ENCODE results near the gene PRKRA. TPM values are rescaled to one million over a fixed set of nuclear protein-coding genes. Genes with fewer than 3 reads are reported as not detected.

Gene PRKRA
- total and polyA plus RNA-seq, 9 of the 15 experiments (the other 6 are each of a cell fraction or from before 2014, with no cell fraction given), result 14.1 to 78.1 (median 52.3) TPM

DNA sequence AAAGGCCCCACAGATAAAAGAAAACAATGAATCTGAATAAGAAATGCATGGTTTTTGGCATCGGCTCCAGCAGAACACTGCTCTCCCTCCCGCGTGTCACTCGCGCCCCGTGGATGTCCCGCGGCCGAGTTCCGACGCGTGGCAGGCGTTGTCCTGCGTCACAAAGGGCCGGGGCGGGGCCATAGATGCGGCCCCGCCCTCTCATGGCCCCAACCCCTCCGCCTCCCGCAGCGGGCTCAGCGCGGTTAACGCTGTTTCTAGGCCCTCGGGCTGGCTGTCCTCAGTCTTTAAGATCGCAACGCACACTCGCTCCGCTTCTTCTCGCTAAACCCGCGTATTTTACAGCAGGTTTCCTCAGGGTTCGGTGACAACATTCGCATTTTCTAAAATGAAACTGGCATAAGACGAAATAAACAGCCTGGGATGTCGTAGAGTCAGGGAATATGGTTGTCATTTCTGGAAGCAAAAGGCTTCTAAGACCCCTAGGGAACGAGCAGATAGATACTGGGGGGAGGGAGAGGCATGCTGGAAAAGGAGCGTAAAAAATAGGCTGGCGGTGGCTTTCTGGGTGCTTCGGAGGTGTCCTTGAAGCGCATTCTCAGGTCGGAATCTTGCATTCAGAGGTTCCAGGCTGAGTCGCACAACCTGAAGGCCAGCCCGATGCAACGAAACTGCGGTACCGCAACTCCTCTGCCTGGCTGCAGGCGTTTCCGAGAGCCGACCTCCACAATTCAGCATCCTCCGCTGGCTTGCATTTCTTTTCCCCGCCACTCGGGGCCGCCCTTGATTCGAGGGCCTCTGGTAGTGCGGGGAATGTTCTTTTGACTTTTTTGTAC is 27.7 kb upstream of the PRKRA start, which contains the start of gene FKBP7 (continued):
- TF ChIP-seq, protein P1, sequence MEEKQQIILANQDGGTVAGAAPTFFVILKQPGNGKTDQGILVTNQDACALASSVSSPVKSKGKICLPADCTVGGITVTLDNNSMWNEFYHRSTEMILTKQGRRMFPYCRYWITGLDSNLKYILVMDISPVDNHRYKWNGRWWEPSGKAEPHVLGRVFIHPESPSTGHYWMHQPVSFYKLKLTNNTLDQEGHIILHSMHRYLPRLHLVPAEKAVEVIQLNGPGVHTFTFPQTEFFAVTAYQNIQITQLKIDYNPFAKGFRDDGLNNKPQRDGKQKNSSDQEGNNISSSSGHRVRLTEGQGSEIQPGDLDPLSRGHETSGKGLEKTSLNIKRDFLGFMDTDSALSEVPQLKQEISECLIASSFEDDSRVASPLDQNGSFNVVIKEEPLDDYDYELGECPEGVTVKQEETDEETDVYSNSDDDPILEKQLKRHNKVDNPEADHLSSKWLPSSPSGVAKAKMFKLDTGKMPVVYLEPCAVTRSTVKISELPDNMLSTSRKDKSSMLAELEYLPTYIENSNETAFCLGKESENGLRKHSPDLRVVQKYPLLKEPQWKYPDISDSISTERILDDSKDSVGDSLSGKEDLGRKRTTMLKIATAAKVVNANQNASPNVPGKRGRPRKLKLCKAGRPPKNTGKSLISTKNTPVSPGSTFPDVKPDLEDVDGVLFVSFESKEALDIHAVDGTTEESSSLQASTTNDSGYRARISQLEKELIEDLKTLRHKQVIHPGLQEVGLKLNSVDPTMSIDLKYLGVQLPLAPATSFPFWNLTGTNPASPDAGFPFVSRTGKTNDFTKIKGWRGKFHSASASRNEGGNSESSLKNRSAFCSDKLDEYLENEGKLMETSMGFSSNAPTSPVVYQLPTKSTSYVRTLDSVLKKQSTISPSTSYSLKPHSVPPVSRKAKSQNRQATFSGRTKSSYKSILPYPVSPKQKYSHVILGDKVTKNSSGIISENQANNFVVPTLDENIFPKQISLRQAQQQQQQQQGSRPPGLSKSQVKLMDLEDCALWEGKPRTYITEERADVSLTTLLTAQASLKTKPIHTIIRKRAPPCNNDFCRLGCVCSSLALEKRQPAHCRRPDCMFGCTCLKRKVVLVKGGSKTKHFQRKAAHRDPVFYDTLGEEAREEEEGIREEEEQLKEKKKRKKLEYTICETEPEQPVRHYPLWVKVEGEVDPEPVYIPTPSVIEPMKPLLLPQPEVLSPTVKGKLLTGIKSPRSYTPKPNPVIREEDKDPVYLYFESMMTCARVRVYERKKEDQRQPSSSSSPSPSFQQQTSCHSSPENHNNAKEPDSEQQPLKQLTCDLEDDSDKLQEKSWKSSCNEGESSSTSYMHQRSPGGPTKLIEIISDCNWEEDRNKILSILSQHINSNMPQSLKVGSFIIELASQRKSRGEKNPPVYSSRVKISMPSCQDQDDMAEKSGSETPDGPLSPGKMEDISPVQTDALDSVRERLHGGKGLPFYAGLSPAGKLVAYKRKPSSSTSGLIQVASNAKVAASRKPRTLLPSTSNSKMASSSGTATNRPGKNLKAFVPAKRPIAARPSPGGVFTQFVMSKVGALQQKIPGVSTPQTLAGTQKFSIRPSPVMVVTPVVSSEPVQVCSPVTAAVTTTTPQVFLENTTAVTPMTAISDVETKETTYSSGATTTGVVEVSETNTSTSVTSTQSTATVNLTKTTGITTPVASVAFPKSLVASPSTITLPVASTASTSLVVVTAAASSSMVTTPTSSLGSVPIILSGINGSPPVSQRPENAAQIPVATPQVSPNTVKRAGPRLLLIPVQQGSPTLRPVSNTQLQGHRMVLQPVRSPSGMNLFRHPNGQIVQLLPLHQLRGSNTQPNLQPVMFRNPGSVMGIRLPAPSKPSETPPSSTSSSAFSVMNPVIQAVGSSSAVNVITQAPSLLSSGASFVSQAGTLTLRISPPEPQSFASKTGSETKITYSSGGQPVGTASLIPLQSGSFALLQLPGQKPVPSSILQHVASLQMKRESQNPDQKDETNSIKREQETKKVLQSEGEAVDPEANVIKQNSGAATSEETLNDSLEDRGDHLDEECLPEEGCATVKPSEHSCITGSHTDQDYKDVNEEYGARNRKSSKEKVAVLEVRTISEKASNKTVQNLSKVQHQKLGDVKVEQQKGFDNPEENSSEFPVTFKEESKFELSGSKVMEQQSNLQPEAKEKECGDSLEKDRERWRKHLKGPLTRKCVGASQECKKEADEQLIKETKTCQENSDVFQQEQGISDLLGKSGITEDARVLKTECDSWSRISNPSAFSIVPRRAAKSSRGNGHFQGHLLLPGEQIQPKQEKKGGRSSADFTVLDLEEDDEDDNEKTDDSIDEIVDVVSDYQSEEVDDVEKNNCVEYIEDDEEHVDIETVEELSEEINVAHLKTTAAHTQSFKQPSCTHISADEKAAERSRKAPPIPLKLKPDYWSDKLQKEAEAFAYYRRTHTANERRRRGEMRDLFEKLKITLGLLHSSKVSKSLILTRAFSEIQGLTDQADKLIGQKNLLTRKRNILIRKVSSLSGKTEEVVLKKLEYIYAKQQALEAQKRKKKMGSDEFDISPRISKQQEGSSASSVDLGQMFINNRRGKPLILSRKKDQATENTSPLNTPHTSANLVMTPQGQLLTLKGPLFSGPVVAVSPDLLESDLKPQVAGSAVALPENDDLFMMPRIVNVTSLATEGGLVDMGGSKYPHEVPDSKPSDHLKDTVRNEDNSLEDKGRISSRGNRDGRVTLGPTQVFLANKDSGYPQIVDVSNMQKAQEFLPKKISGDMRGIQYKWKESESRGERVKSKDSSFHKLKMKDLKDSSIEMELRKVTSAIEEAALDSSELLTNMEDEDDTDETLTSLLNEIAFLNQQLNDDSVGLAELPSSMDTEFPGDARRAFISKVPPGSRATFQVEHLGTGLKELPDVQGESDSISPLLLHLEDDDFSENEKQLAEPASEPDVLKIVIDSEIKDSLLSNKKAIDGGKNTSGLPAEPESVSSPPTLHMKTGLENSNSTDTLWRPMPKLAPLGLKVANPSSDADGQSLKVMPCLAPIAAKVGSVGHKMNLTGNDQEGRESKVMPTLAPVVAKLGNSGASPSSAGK (IDR thresholded peaks at IDR 0.05), result peak; percentile 90
- TF ChIP-seq POLR2AphosphoS2 (IDR thresholded peaks at IDR 0.05; ENCODE audit: low read length), result no peak
- no peak for TF ChIP-seq BRD4 (IDR thresholded peaks at IDR 0.05)
- TF ChIP-seq HCFC1 (IDR thresholded peaks at IDR 0.05; ENCODE audit: low read depth, low read length), result peak; percentile 42; the same call in 1 of the 2 replicates
- no peak for TF ChIP-seq MEF2D (tag; conservative IDR thresholded peaks at IDR 0.05; ENCODE audit: low read depth)
- TF ChIP-seq, protein P2, sequence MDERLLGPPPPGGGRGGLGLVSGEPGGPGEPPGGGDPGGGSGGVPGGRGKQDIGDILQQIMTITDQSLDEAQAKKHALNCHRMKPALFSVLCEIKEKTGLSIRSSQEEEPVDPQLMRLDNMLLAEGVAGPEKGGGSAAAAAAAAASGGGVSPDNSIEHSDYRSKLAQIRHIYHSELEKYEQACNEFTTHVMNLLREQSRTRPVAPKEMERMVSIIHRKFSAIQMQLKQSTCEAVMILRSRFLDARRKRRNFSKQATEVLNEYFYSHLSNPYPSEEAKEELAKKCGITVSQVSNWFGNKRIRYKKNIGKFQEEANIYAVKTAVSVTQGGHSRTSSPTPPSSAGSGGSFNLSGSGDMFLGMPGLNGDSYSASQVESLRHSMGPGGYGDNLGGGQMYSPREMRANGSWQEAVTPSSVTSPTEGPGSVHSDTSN (CRISPR knock-in tag; IDR thresholded peaks at IDR 0.05; ENCODE audit: low read depth), result no peak
- TF ChIP-seq, protein P2 (tag; conservative IDR thresholded peaks at IDR 0.05; ENCODE audit: low read depth), result no peak
- TF ChIP-seq CHD2 (IDR thresholded peaks at IDR 0.05; ENCODE audit: low read depth, low read length), result no peak
- no peak for TF ChIP-seq COPS2 (conservative IDR thresholded peaks at IDR 0.05)
- TF ChIP-seq, protein P3, sequence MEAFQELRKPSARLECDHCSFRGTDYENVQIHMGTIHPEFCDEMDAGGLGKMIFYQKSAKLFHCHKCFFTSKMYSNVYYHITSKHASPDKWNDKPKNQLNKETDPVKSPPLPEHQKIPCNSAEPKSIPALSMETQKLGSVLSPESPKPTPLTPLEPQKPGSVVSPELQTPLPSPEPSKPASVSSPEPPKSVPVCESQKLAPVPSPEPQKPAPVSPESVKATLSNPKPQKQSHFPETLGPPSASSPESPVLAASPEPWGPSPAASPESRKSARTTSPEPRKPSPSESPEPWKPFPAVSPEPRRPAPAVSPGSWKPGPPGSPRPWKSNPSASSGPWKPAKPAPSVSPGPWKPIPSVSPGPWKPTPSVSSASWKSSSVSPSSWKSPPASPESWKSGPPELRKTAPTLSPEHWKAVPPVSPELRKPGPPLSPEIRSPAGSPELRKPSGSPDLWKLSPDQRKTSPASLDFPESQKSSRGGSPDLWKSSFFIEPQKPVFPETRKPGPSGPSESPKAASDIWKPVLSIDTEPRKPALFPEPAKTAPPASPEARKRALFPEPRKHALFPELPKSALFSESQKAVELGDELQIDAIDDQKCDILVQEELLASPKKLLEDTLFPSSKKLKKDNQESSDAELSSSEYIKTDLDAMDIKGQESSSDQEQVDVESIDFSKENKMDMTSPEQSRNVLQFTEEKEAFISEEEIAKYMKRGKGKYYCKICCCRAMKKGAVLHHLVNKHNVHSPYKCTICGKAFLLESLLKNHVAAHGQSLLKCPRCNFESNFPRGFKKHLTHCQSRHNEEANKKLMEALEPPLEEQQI (IDR thresholded peaks at IDR 0.05), result no peak
- TF ChIP-seq SAFB2 (IDR thresholded peaks at IDR 0.05; ENCODE audit: borderline replicate concordance, low read depth, low read length, severe bottlenecking), result no peak

Data from K562 (cell line).